ENCODE data around the gene PLEKHG2. TPM values are rescaled to one million over a fixed set of nuclear protein-coding genes. Genes with fewer than 3 reads are reported as not detected.
"Not testable (repeated sequence)": the region's sequence is repeated elsewhere in the genome, so short reads cannot be mapped to it uniquely, and the experiment has no call there.

PLEKHG2 gene, protein sequence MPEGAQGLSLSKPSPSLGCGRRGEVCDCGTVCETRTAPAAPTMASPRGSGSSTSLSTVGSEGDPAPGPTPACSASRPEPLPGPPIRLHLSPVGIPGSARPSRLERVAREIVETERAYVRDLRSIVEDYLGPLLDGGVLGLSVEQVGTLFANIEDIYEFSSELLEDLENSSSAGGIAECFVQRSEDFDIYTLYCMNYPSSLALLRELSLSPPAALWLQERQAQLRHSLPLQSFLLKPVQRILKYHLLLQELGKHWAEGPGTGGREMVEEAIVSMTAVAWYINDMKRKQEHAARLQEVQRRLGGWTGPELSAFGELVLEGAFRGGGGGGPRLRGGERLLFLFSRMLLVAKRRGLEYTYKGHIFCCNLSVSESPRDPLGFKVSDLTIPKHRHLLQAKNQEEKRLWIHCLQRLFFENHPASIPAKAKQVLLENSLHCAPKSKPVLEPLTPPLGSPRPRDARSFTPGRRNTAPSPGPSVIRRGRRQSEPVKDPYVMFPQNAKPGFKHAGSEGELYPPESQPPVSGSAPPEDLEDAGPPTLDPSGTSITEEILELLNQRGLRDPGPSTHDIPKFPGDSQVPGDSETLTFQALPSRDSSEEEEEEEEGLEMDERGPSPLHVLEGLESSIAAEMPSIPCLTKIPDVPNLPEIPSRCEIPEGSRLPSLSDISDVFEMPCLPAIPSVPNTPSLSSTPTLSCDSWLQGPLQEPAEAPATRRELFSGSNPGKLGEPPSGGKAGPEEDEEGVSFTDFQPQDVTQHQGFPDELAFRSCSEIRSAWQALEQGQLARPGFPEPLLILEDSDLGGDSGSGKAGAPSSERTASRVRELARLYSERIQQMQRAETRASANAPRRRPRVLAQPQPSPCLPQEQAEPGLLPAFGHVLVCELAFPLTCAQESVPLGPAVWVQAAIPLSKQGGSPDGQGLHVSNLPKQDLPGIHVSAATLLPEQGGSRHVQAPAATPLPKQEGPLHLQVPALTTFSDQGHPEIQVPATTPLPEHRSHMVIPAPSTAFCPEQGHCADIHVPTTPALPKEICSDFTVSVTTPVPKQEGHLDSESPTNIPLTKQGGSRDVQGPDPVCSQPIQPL (N-terminal part only)
- total RNA-seq, result 10 to 100 TPM; 30.4 to 30.9 TPM

DNA sequence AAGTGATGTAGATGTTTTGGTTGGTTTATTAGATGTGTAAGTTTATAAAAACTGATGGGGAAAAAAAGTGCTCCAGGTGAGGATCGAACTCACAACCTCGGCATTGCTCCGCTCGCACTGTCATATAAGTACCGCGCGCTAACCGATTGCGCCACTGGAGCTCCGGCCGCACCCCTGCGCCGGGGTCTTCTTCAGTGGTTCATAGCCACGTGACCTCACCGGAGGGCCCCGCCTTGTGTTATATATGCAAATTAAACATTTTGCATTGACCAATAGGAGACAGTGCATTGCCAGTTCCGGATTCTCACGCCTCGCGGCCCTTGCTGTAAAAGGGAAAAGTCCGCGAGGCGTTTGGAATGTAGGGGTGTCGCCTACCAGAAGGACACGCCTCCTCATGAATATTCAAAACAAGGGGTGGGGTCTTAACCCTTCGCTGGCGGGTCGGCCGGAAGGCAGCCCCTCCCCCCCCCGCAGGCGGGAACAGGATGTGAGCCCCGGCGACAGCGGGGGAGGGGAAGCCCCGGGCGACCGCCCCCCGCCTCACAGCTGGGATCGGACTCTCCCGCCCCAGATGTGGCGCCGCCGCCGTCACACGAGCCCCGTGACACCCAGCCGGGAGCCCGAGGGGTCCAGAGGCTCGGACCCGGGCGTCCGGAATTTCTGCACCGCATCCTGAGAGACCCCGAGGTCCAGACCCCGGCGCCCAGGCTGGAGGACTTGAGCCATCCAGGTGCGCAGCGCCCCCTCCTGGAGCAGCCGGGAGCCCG lies at the start of gene PLEKHG2:
Gene PLEKHG2 (plus strand): TSS at position 570 of the 767 bp plus-strand sequence. CDS start 1,418 bp downstream, outside the sequence.
- ChIA-PET POLR2A (interaction anchor here (1.1 to 2.2 kb wide), 5 partner anchors 11 to 70 kb away, joined by 3 to 13 read pairs (median 5); partner anchors contain the start of genes RPS16 and SAMD4B), CTCF (interaction anchor here (0.6 to 2.2 kb wide), 17 partner anchors 9 to 549 kb away, joined by 3 to 72 read pairs (median 4); partner anchors contain the start of genes EID2, EID2B, MED29 and PAF1)

DNA sequence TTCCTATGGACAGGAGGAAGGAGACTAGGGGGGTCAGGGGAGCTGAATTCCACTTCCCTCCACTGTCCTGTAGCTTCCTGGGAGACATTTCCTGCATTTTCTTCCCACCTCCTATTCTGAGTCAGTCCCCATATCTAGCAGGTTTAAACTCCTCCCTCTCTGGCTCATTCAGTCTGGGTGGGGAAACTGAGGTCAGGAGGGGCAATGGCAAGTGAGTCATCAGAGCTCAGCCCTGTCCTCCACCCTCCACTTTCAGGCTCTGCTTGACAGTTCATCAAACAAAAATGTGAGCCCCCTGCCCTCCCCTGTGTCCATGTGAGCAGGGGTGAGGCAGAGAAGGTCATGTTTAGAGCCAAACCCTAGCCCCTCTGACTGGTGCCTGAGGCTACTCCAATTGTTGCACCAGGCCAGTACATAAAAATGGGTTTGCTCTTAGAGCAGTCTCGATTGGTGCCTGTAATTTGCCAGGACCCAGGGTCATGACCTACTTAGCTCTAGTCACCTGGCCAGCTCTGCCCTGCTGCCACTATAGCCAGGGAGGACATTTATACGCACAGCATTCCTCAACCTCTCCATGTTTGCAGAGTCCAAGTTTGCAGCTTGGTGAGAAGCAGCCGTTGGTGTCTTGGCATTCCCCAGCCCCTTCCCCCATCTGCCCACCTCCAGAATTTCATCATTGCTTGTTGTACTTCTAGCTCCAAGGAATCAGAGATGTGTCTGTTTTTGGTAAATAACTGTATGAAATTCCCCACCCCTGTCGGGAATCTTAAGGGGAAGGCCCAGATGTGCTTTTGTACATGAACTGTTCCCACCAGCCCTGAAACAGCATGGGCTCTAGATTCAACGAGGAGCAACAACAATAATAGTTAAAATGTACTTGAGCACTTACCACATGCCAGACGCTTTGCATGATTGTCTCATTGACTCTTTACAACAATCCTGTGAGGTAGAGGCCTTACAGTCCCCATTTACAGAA lies 49.5 kb upstream of the PLEKHG2 start:
- POLR2A ChIA-PET, result no interaction called here
- CTCF ChIA-PET, result interaction anchor here (0.9 to 1.4 kb wide), 3 partner anchors 35 to 244 kb away, joined by 3 read pairs; no protein-coding TSS in a partner anchor

DNA sequence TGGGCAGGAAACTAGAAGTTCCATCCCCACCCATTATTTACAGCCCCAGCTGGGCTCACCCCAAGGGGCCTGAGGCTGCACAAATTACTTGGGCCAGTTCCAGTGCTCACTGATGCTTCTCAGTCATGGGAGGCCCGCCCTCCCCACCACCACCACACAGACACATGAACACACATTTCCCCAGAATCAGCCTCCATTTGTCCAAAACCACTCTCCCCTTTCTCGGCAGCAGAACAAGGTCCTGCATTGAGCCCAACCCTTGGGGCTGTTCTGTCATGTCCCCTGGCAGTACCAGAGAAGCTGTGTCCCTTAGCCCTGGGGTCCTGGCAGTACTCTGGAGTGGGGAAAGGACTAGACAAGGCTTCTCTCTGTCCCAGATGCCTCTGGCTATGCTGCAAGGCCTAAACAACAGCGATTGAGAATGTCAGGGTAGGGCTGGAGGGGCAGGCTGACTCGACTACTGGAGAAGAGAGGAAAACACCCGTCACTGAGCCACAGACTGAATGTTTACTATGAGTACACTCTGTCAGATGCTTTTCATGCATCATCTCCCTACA lies 48.5 kb upstream of the PLEKHG2 start:
- CTCF ChIA-PET, result interaction anchor here (1.0 kb wide), 1 partner anchor 34 kb away, joined by 3 read pairs; no protein-coding TSS in a partner anchor

DNA sequence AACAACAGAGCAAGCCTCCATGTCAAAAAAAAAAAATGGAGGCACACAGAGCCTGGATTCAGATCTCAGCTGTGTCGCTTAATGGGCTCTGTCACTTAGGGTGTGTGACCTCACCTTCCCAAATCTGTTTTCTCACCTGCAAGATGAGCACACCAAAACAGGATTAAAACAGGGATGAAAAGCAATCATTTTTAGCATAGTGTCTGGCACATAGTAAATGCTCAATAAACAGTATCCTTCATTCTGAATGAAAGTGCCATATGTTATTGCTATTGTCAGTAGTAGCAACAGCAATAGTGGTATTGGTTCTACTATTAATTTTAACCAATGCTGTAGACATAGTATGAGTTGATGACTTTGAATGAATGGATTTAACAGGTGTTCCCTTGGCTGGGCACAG lies 46.9 kb upstream of the PLEKHG2 start:
- ChIA-PET CTCF (interaction anchor here (0.7 kb wide), 1 partner anchor 34 kb away, joined by 6 read pairs; no protein-coding TSS in a partner anchor), POLR2A (interaction anchor here (0.6 kb wide), 1 partner anchor 739 kb away, joined by 5 read pairs; no protein-coding TSS in a partner anchor)

More for the DNA sequence above, 48.5 kb upstream of the PLEKHG2 start:
- POLR2A ChIA-PET, result interaction anchor here (0.6 kb wide), 1 partner anchor 23 kb away, joined by 3 read pairs; no protein-coding TSS in a partner anchor

DNA sequence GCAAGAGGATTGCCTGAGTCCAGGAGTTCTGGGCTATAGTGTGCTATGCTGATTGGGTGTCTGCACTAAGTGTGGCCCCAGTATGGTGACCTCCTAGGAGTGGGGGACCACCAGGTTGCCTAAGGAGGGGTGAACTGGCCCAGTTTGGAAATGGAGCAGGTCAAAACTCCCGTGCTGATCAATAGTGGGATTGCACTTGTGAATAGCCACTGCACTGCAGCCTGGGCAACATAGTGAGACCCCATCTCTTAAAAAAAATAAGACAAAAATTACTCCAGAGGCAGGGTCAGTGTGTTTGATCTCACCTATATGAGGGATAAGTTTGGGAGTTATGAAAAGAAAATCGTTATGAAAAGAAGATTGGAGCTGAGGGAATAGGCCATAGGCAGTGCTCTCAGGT lies 43.3 kb upstream of the PLEKHG2 start:
- POLR2A ChIA-PET, result interaction anchor here (0.6 kb wide), 1 partner anchor 107 kb away, joined by 3 read pairs; no protein-coding TSS in a partner anchor
- CTCF ChIA-PET, result no interaction called here

DNA sequence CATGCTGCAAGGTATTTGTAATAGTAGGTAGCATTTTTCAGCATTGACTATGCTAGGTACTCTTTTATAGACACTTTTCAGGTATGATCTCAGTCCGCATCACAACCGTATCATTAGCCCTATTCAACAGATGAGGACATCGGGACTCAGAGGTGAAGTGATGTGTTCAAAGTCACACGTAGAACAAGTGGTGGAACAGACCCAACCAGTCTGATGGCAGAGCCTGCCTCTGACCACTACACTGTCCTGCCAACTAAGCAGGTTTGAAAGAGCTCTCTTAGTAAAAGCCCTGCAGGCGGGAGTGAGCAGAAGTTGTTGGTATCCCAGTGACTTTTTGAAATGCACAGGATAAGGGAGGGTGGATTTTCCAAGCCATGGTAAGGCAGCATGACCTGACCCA lies 41.7 kb upstream of the PLEKHG2 start:
- ChIA-PET POLR2A (no interaction called here), CTCF (interaction anchor here (1.2 kb wide), 1 partner anchor 41 kb away, joined by 4 read pairs; the partner anchor contains the start of gene PLEKHG2)

DNA sequence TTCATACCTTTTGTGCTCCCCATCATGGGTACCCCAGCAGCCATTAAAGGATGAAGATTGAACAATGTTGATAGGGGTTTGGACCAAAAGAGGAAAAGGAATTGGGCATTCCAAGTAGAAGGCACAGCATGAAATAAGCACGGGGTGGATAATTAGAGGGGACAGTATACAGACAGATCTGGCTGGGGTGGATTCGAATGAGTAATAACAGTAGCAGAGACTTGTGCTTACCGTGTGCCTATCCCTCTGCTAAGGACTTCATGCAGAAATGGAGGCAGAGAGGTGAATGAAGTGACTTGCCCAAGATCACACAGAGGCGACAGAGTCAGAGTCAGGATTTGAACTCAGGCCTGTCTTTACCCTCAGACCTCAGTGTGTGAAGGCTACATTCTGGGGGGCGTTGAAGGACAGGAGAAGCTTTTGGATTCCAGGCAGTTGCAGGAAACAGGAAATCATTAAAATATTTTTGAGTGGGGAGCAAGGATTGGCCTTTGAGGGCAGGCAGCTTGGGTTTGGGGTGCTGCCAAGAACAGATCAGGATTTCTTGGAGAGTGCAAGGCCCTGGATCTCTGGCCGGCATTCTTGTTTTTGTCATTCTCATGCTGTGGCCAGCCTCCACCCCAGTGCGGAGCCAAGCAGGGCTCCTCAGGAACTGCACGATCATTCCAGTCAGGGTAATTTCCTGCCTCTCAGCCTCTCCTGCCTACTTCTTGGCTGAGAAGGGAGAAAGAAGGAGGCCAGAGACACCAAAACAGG lies 40.2 kb upstream of the PLEKHG2 start:
- CTCF ChIA-PET, result no interaction called here
- POLR2A ChIA-PET, result no interaction called here

DNA sequence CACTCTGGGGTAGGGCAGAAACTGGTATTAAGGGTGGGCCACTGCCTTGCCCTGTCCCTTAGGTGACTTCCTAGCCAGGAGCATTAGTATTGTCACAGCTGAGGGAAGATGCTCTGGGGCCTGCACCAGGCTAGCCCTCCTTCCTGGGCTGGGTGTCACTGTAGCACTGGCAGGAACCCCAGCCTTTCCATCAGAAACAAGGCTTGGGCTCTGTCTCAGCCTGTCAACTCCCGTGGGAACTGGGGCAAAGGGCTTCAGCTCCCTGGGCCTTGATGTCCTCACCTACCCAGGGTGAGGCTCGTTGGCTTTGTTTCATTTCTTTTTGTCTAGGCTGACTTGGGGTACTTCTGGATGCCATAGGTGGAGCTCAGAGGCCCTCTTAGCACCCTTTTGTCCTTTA lies 39.5 kb upstream of the PLEKHG2 start:
- ChIA-PET CTCF (no interaction called here), POLR2A (no interaction called here)

DNA sequence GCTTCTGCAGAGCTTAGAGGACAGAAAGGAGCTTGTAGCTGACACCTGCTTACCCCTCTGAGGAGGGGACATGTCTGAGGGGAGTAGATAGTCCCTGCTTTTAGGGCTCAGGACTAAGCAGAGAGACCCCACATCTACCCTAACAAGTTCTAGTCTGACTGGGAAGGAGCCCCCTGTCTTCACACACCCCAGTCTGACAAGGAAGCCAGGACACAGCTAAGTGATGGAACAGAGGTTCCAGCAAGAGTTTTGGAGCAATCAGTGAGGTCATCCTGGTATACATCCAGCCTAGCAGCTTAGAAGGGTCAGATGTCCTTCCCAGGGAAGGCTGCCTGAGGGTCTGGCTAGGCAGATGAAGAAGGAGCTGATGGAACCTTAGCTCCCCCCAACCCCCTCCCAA lies 36.5 kb upstream of the PLEKHG2 start:
- ChIA-PET POLR2A (no interaction called here), CTCF (no interaction called here)

DNA sequence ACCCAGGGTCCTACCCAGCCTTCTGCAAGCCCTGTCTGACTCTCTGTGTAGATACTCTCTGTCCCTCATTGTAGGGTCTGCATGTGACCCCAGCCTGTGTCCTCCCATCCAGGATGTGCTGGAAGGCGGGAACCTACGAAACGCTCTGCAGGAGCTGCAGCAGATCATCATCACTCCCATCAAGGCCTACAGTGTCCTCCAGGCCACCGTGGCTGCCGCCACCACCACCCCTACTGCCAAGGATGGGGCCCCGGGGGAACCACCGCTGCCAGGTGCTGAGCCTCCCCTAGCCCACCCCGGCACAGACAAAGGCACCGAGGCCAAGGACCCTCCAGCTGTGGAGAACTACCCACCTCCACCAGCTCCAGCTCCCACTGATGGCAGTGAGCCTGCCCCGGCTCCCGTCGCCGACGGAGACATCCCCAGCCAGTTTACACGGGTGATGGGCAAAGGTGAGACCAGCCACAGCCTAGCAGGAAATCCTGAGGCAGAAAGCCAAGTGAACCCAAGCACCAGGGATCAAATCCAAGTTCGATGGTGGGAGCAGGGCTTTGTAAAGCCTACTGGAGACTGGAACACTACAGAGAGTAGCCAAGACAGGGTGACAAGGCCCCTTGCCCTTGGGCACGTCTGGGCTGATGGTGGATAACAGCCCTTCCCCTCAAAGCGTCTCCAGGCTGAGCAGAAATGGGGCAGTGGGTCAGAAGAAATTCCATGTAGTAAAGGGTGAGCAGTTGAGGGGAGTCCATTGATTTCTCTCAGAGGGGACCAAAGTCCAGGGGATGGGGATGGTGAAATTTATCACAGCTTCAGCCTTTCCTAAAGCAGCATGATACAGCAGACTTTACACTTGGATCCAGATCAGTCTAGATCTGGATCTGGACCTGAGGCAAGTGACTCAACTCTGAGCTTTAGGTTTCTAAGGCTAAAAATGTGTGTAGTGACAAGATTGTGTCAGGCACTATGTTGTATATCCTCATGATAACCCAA lies 34.8 kb upstream of the PLEKHG2 start:
- ChIA-PET POLR2A (no interaction called here), CTCF (no interaction called here)

DNA sequence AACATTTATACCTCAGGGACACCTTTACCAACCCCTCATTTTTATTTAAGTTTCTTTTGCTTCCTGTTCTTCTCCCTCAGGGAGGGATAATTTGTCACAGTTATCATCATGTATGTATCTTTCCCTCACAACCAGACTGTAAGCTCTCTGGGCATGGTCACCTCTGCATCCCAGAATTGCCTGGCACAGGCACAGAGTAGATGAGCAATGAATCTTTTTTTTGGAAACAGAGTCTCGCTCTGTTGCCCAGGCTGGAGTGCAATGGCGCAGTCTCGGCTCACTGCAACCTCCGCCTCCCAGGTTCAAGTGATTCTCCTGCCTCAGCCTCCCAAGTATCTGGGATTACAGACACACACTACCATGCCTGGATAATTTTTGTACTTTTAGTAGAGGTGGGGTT lies 33.1 kb upstream of the PLEKHG2 start:
- POLR2A ChIA-PET, CTCF ChIA-PET: not testable (repeated sequence)

DNA sequence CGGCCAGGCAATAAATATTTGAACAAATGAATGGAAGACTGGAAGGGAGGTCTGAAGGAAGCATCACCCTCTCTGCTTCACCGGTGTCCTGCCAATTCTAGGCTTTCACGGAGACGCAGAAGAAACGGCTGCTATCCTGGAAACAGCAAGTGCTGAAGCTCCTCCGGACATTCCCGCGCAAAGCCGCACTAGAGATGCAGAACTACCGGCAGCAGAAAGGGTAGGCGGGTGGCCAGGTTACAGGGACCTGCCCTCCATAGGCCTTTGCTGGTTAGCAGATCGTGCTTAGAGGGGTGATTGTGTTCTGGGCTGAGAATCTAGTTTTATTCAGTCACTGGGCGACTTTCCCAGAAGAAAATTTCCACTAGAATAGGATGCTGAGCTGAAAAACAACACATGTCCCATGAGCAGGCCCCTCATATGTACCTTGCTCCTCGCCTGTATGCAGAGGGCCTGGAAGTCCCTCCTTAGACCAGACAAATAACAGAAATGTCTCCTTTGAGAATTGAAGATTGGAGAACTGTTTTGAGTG lies 32.5 kb upstream of the PLEKHG2 start:
- CTCF ChIA-PET, result interaction anchor here (1.2 kb wide), 1 partner anchor 18 kb away, joined by 3 read pairs; no protein-coding TSS in a partner anchor

DNA sequence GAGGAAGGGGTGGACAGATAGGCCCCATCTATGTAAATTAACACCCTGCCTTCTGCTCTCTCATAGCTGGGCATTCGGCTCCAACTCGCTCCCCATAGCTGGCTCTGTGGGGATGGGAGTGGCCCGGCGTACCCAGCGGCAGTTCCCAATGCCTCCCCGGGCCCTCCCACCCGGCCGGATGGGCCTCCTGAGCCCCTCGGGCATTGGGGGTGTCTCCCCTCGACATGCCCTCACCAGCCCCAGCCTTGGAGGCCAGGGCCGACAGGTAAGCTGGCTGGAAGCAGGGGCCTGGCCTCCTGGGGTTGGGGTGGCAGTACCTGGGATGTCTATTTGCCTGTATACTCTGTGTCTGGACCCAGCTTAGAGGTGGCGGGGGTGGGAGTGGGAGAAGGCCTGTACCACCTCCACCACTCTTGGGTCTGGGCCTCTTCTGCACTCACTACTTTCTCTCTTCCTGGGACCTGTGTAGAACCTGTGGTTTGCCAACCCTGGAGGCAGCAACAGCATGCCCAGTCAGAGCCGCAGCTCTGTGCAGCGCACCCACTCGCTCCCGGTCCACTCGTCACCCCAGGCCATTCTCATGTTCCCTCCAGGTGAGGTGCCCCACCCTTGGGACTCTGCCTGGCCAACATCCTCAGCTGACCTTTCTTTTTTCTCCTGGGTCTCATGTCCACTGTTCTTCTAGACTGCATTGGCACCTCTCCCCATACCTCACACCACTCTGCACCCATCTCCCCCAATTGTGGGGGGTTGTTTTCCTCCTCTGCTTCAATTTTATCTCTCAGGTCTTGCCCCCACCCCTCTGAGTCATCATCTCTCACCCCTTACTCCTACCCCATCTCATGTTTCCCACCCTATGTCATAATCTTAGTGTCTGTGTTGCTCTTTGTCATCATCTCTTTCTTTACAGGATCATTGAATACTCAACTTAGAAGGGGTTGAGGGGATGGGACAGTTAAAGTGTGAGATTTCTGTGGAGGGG lies 31.7 kb upstream of the PLEKHG2 start:
- POLR2A ChIA-PET, result no interaction called here
- CTCF ChIA-PET, result interaction anchor here (0.8 to 1.2 kb wide), 2 partner anchors 17 to 28 kb away, joined by 3 read pairs; no protein-coding TSS in a partner anchor

More for the DNA sequence above, 32.5 kb upstream of the PLEKHG2 start:
- POLR2A ChIA-PET, result no interaction called here
